Ovary (tissue), 9 donors: ENCODE results near the gene SGCD. TPM values are rescaled to one million over a fixed set of nuclear protein-coding genes. Genes with fewer than 3 reads are reported as not detected.

ENCODE experiments used
- DNase-seq, 5 donors: peaks; one replicate each; pipeline ENCODE4 v3.0.0-alpha.2; 2019 to 2020
- H3K27ac ChIP-seq, 2 donors: fragments of 200-600 bp; one replicate each; pipeline versions ENCODE4 v1.5.1 to v1.8.0; 2019 to 2022
- H3K27me3 ChIP-seq: fragments of 200-600 bp; one replicate; pipeline ENCODE4 v1.8.0; 2022
- H3K36me3 ChIP-seq: fragments of 200-600 bp; sonication (generic); one replicate; pipeline ENCODE4 v1.5.1; 2019
- H3K4me1 ChIP-seq: one replicate; pipeline ENCODE4 v1.8.1; 2013; ENCODE audit warnings: mild to moderate bottlenecking, moderate library complexity; ENCODE audit not compliant: insufficient read depth
- H3K4me3 ChIP-seq: fragments of 200-600 bp; sonication (generic); one replicate; pipeline ENCODE4 v1.5.1; 2017
- H3K9me3 ChIP-seq, 2 donors: fragments of 200-600 bp in 1 of 2; sonication (generic) in 1 of 2; one replicate each; pipeline versions ENCODE4 v1.5.1 to v1.8.1; 2013 to 2019; ENCODE audit warnings: mild to moderate bottlenecking in 1 of 2, moderate library complexity in 1 of 2
- CTCF ChIP-seq, 3 donors: fragments of 450-650 bp in 2 of 3; fragments of 200-600 bp in 1 of 3; IDR thresholded peaks; one replicate each; pipeline versions ENCODE4 v1.5.1 to v1.8.0; 2016 to 2022; ENCODE audit warnings: antibody characterized with exemption in 3 of 3, mild to moderate bottlenecking in 1 of 3
- EP300 ChIP-seq: sonication (generic); formaldehyde crosslinking; IDR thresholded peaks from one replicate; pipeline ENCODE4 v1.6.1; 2017; ENCODE audit warnings: antibody characterized with exemption
- POLR2A ChIP-seq: fragments of 450-650 bp; IDR thresholded peaks from one replicate; pipeline ENCODE4 v1.6.1; 2017; ENCODE audit warnings: antibody characterized with exemption, mild to moderate bottlenecking, moderate library complexity
- WGBS, 3 donors: extraction: QIAGEN DNeasy Blood & Tissue Kit in 1 of 3; methylation state at CpG; one replicate each; pipeline versions ENCODE4 v1.1.5 to v1.1.7; 2013 to 2017; 5-methylcytosine and 5-hydroxymethylcytosine counted together
- intact Hi-C, 4 donors: fragments of 100-400 bp; cut with DNase I; formaldehyde crosslinking; loops; one replicate each; pipeline versions ENCODE4 v1.11.0 to v1.15.1; 2022 to 2023
- polyA plus RNA-seq, 2 donors: library from polyadenylated mRNA; stranded (reverse); fragments of 200-250 nt in 1 of 2; fragments of 350-450 nt in 1 of 2; fragmentation: Illumina TruSeq in 1 of 2; extraction: RNeasy Lipid Tissue Mini Kit (QIAGEN cat#74804) in 1 of 2; gene quantifications; one replicate each; pipeline ENCODE4 v1.2.3, GENCODE V29; 2013 to 2014
- total RNA-seq, 7 donors: library from RNA; depleted of rRNA in 2 of 7; stranded (reverse); fragments of >200 nt in 2 of 7; fragmentation: NEBNext Ultra II Directional in 3 of 7; extraction: Animal tissue kit (Norgen Biotek cat#: 25700) in 3 of 7; gene quantifications; one replicate each; pipeline versions ENCODE4 v1.1.0 to v1.2.4, GENCODE V29; 2016 to 2023
- donor health status: DM: no; HTN: no; CAD: no; lungs with moderate emphysema.
- donor health status: DM: no; HTN: no; CAD: no.
- donor health status: Bipolar disorder and iron deficiency.
- donor health status: DM: yes; HTN: yes; CAD: no.
- donor health status: DM: no; HTN: no; CAD: no.
- donor health status: DM: yes; HTN: yes; CAD: no.

Gene SGCD
- total and polyA plus RNA-seq, 9 donors: 3.7 to 24.0 (median 12.9) TPM

GRCh38 chr5:156515121-156515520 lies 188.2 kb downstream of the SGCD start:
- no peaks in the 10 kb centered on the region for H3K27me3 ChIP-seq
- DNase-seq: no peak
- no peak overlapping the region for H3K27ac ChIP-seq
- TF ChIP-seq CTCF (IDR thresholded peaks at IDR 0.05): no peak
- TF ChIP-seq POLR2A: no peak
- no peak for TF ChIP-seq EP300
- H3K9me3 ChIP-seq: no peaks in the 10 kb centered on the region
- H3K36me3 ChIP-seq: no peaks in the 10 kb centered on the region
- WGBS, 3 donors: 36 to 46% (median 41%) methylated on average over 2 of the region's 2 CpGs
- intact Hi-C loops: no loop called here
- H3K4me1 ChIP-seq: no peaks in the 10 kb centered on the region
- no peak overlapping the region for H3K4me3 ChIP-seq

- H3K4me1 ChIP-seq: no peaks in the 10 kb centered on the region
- intact Hi-C loops: no loop called here
- H3K9me3 ChIP-seq: no peaks in the 10 kb centered on the region
- DNase-seq: no peak
- no peaks in the 10 kb centered on the region for H3K36me3 ChIP-seq
- TF ChIP-seq POLR2A (no peak), CTCF (IDR thresholded peaks at IDR 0.05) (no peak), EP300 (no peak)
- H3K27me3 ChIP-seq: no peaks in the 10 kb centered on the region
- 85 to 96% (median 88%) methylated on average over 4 of the region's 4 CpGs for WGBS, 3 donors
- no peak overlapping the region for H3K4me3 ChIP-seq
- no peak overlapping the region for H3K27ac ChIP-seq
Observed at GRCh38 chr5:156515803-156516360, 188.9 kb downstream of the SGCD start.

GRCh38 chr5:156522651-156523529 lies 195.9 kb downstream of the SGCD start:
- no peaks in the 10 kb centered on the region for H3K4me1 ChIP-seq
- no peak overlapping the region for H3K27ac ChIP-seq
- no peaks in the 10 kb centered on the region for H3K36me3 ChIP-seq
- H3K4me3 ChIP-seq: no peak overlapping the region
- 81 to 86% (median 83%) methylated on average over 5 of the region's 5 CpGs for whole genome bisulfite sequencing, 3 donors
- no peak for DNase-seq
- intact Hi-C loops: no loop called here
- TF ChIP-seq EP300: no peak
- TF ChIP-seq POLR2A: no peak
- TF ChIP-seq CTCF (IDR thresholded peaks at IDR 0.05): no peak
- H3K9me3 ChIP-seq: no peaks in the 10 kb centered on the region
- no peaks in the 10 kb centered on the region for H3K27me3 ChIP-seq

- no peak overlapping the region for H3K4me3 ChIP-seq
- H3K9me3 ChIP-seq: no peaks in the 10 kb centered on the region
- intact Hi-C loops: no loop called here
- H3K27ac ChIP-seq: no peak overlapping the region
- H3K27me3 ChIP-seq: no peaks in the 10 kb centered on the region
- TF ChIP-seq POLR2A (no peak), CTCF (IDR thresholded peaks at IDR 0.05) (no peak), EP300 (no peak)
- no peak for DNase-seq
- no peaks in the 10 kb centered on the region for H3K4me1 ChIP-seq
- 82 to 91% (median 88%) methylated on average over 3 of the region's 3 CpGs for WGBS, 3 donors
- no peaks in the 10 kb centered on the region for H3K36me3 ChIP-seq
Observed at GRCh38 chr5:156523607-156524006, 196.6 kb downstream of the SGCD start.
